K562 (cell line): Measurements from ENCODE around the gene ABHD16A. TPM values are rescaled to one million over a fixed set of nuclear protein-coding genes. Genes with fewer than 3 reads are reported as not detected.
A peak's percentile ranks its signal among the peaks of the same experiment; 100 is the strongest.

Experiments used
- ARID1B ChIP-seq: fragments of 450-650 bp; IDR thresholded peaks from 2 replicates; pipeline ENCODE4 v1.6.1; 2016; ENCODE audit warnings: antibody characterized with exemption, mild to moderate bottlenecking, inconsistent platforms
- ATF1 ChIP-seq, 2 experiments: fragments of 450-650 bp in 1 of 2; IDR thresholded peaks; 2 replicates each; pipeline ENCODE4 v1.6.1; 2016; ENCODE audit warnings: missing compliant biosample characterization in 1 of 2, missing genetic modification characterization in 1 of 2
- CEBPG ChIP-seq, 3 experiments: fragments of 200-800 bp in 1 of 3; sonication (Bioruptor generic) in 1 of 3; sonication (generic) in 1 of 3; formaldehyde crosslinking in 1 of 3; IDR thresholded peaks in 2 of 3; conservative IDR thresholded peaks in 1 of 3; 2 replicates each; pipeline versions ENCODE4 v1.6.1 to v1.8.0; 2016 to 2022; ENCODE audit warnings: missing compliant biosample characterization in 2 of 3, missing genetic modification characterization in 2 of 3, mild to moderate bottlenecking in 1 of 3, missing genetic modification reagents in 1 of 3
- CHCHD3 ChIP-seq: fragments of 250-450 bp; sonication (Bioruptor Pico); IDR thresholded peaks from 2 replicates; pipeline ENCODE4 v2.1.2; 2022; ENCODE audit warnings: mild to moderate bottlenecking
- CHD1 ChIP-seq: fragments of 200-600 bp; sonication (generic); IDR thresholded peaks from one replicate; pipeline ENCODE4 v1.6.1; 2012; ENCODE audit warnings: mild to moderate bottlenecking, moderate library complexity, low read length, inconsistent platforms
- ID3 ChIP-seq, 2 experiments: fragments of 250-450 bp in 1 of 2; fragments of 450-650 bp in 1 of 2; sonication (Bioruptor Pico) in 1 of 2; IDR thresholded peaks; 2 replicates each; pipeline versions ENCODE4 v1.6.1 to v1.8.0; 2016 to 2021; ENCODE audit warnings: mild to moderate bottlenecking in 2 of 2, moderate library complexity in 2 of 2, missing compliant biosample characterization in 1 of 2, missing genetic modification characterization in 1 of 2
- JUND ChIP-seq, 2 experiments: IDR thresholded peaks; 2 replicates in 1 of 2; 3 replicates in 1 of 2; pipeline ENCODE4 v1.6.1; 2011; ENCODE audit warnings: borderline replicate concordance in 2 of 2, low read depth in 2 of 2, low read length in 2 of 2, improper control_type of control experiment in 1 of 2, missing biosample characterization in 1 of 2, missing genetic modification characterization in 1 of 2, missing genetic modification reagents in 1 of 2
- MAZ ChIP-seq, 2 experiments: fragments of 450-650 bp in 1 of 2; sonication (generic) in 1 of 2; formaldehyde crosslinking; IDR thresholded peaks in 1 of 2; conservative IDR thresholded peaks in 1 of 2; 2 replicates each; pipeline versions ENCODE4 v1.4.0 to v1.5.0; 2020; ENCODE audit warnings: mild to moderate bottlenecking in 1 of 2, missing genetic modification reagents in 1 of 2
- MYBL2 ChIP-seq, 2 experiments: fragments of 450-650 bp in 1 of 2; sonication (generic) in 1 of 2; formaldehyde crosslinking in 1 of 2; IDR thresholded peaks; 2 replicates each; pipeline versions ENCODE4 v1.6.1 to v1.8.1; 2017 to 2022; ENCODE audit warnings: borderline replicate concordance in 1 of 2, inconsistent platforms in 1 of 2, low read depth in 1 of 2, mild to moderate bottlenecking in 1 of 2, missing genetic modification reagents in 1 of 2, moderate library complexity in 1 of 2
- POLR2B ChIP-seq: fragments of 450-650 bp; IDR thresholded peaks from 2 replicates; pipeline ENCODE4 v1.6.1; 2018; ENCODE audit warnings: low read depth; ENCODE audit not compliant: partially characterized antibody
- PURB ChIP-seq: sonication (generic); formaldehyde crosslinking; IDR thresholded peaks from 2 replicates; pipeline ENCODE4 v1.9.0; 2021; ENCODE audit warnings: low read depth, mild to moderate bottlenecking, missing genetic modification reagents
- RBM25 ChIP-seq: fragments of 200-400 bp; formaldehyde crosslinking; IDR thresholded peaks from 2 replicates; pipeline ENCODE4 v1.6.1; 2018; ENCODE audit warnings: low read length, low read depth, moderate library complexity; ENCODE audit not compliant: severe bottlenecking
- SETDB1 ChIP-seq: IDR thresholded peaks from one replicate; pipeline ENCODE4 v1.6.1; 2012; ENCODE audit warnings: low read length, control low read depth, inconsistent platforms
- SREBF1 ChIP-seq: fragments of 150-350 bp; IDR thresholded peaks from 2 replicates; pipeline ENCODE4 v1.6.1; 2014; ENCODE audit warnings: antibody characterized with exemption, low read depth, low read length, borderline replicate concordance
- TCF15 ChIP-seq: fragments of 250-450 bp; sonication (Bioruptor Pico); IDR thresholded peaks from 2 replicates; pipeline ENCODE4 v1.8.0; 2022; ENCODE audit warnings: moderate library complexity, mild to moderate bottlenecking, inconsistent platforms
- ZNF184 ChIP-seq: sonication (generic); formaldehyde crosslinking; IDR thresholded peaks from 2 replicates; pipeline ENCODE4 v1.5.0; 2020; ENCODE audit warnings: missing genetic modification reagents
- ZNF76 ChIP-seq: fragments of 250-450 bp; sonication (Bioruptor Pico); IDR thresholded peaks from 2 replicates; pipeline ENCODE4 v1.4.0; 2020; ENCODE audit warnings: mild to moderate bottlenecking, moderate library complexity, borderline replicate concordance
- polyA plus RNA-seq, 8 experiments: library from polyadenylated mRNA; depleted of rRNA in 4 of 8; stranded (reverse) in 5 of 8; unstranded in 3 of 8; fragments of >200 nt; fragmentation: Nextera tagmentation in 2 of 8; fragmentation: Illumina TruSeq in 1 of 8; extraction: Ambion mirVana in 2 of 8; extraction: Trizol in 1 of 8; gene quantifications; 2 replicates each; pipeline versions ENCODE4 v1.2.1 to v1.2.3, GENCODE V29; 2011 to 2014; ENCODE audit warnings: inconsistent platforms in 1 of 8, missing spikeins in 1 of 8
- total RNA-seq, 7 experiments: library from RNA; depleted of rRNA in 6 of 7; stranded (reverse); fragments of >200 nt in 6 of 7; fragmentation: Illumina TruSeq in 2 of 7; extraction: Trizol in 2 of 7; gene quantifications; 2 replicates each; pipeline versions ENCODE4 v1.2.1 to v1.2.3, GENCODE V29; 2011 to 2021; ENCODE audit warnings: low replicate concordance in 1 of 7
- TF ChIP-seq, protein P1 (sequence below): fragments of 450-650 bp; formaldehyde crosslinking; IDR thresholded peaks from 2 replicates; pipeline ENCODE4 v1.4.0; 2022; ENCODE audit warnings: missing genetic modification characterization
- TF ChIP-seq, protein P2 (sequence below): sonication (generic); formaldehyde crosslinking; IDR thresholded peaks from 2 replicates; pipeline ENCODE4 v1.8.1; 2023; ENCODE audit warnings: mild to moderate bottlenecking, missing genetic modification reagents, moderate library complexity
- TF ChIP-seq, protein P3 (sequence below): sonication (generic); formaldehyde crosslinking; IDR thresholded peaks from 2 replicates; pipeline ENCODE4 v1.8.0; 2022; ENCODE audit warnings: mild to moderate bottlenecking, missing genetic modification reagents

ABHD16A gene
- total and polyA plus RNA-seq, 9 of the 15 experiments (the other 6 are each of a cell fraction or from before 2014, with no cell fraction given) = 25.8 to 120 (median 81.6) TPM

GRCh38 chr6:31739639-31740396 lies 36.7 kb upstream of the ABHD16A start, which contains the start of gene MSH5 (continued):
- TF ChIP-seq RBM25 (peak; percentile 92), ZNF184 (CRISPR knock-in tag) (no peak), CHD1 (peak; percentile 96), SETDB1 (peak; percentile 14), MAZ (CRISPR knock-in tag; conservative IDR thresholded peaks at IDR 0.05 in 1 of 2, IDR thresholded peaks at IDR 0.05 in 1 of 2) (peak; percentile 64 to 72), SREBF1 (peak; percentile 78; the same call in 1 of the 2 replicates), CHCHD3 (CRISPR knock-in tag) (peak; percentile 22; the same call in 1 of the 2 replicates), MYBL2 (IDR thresholded peaks at IDR 0.05; ENCODE audit: low read depth) (no peak), MYBL2 (CRISPR knock-in tag; IDR thresholded peaks at IDR 0.05; ENCODE audit: borderline replicate concordance) (no peak), ARID1B (no peak), TCF15 (peak; percentile 88; the same call in 1 of the 2 replicates), PURB (CRISPR knock-in tag) (no peak), ZNF76 (CRISPR knock-in tag) (0 out of 2 replicates have a peak, but pooled peaks have one; percentile 83), ATF1 (CRISPR knock-in tag; IDR thresholded peaks at IDR 0.05) (no peak), ATF1 (tag; IDR thresholded peaks at IDR 0.05) (peak; percentile 94), ID3 (CRISPR knock-in tag; IDR thresholded peaks at IDR 0.05) (no peak), ID3 (tag; IDR thresholded peaks at IDR 0.05) (peak; percentile 95), CEBPG (CRISPR knock-in tag; IDR thresholded peaks at IDR 0.05) (peak; percentile 63; the same call in 1 of the 2 replicates), CEBPG (tag; conservative IDR thresholded peaks at IDR 0.05 in 1 of 2, IDR thresholded peaks at IDR 0.05 in 1 of 2) (no peak), JUND (IDR thresholded peaks at IDR 0.05; ENCODE audit: borderline replicate concordance, low read depth, low read length) (peak; percentile 72), JUND (tag; IDR thresholded peaks at IDR 0.05; ENCODE audit: borderline replicate concordance, low read depth, low read length) (peak; percentile 56; the same call in 1 of the 3 replicates), POLR2B (peak; percentile 94)
- TF ChIP-seq, protein P1, sequence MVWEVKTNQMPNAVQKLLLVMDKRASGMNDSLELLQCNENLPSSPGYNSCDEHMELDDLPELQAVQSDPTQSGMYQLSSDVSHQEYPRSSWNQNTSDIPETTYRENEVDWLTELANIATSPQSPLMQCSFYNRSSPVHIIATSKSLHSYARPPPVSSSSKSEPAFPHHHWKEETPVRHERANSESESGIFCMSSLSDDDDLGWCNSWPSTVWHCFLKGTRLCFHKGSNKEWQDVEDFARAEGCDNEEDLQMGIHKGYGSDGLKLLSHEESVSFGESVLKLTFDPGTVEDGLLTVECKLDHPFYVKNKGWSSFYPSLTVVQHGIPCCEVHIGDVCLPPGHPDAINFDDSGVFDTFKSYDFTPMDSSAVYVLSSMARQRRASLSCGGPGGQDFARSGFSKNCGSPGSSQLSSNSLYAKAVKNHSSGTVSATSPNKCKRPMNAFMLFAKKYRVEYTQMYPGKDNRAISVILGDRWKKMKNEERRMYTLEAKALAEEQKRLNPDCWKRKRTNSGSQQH (CRISPR knock-in tag) = peak; percentile 78
- TF ChIP-seq, protein P2, sequence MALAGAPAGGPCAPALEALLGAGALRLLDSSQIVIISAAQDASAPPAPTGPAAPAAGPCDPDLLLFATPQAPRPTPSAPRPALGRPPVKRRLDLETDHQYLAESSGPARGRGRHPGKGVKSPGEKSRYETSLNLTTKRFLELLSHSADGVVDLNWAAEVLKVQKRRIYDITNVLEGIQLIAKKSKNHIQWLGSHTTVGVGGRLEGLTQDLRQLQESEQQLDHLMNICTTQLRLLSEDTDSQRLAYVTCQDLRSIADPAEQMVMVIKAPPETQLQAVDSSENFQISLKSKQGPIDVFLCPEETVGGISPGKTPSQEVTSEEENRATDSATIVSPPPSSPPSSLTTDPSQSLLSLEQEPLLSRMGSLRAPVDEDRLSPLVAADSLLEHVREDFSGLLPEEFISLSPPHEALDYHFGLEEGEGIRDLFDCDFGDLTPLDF (CRISPR knock-in tag) = peak; percentile 99
- TF ChIP-seq, protein P3, sequence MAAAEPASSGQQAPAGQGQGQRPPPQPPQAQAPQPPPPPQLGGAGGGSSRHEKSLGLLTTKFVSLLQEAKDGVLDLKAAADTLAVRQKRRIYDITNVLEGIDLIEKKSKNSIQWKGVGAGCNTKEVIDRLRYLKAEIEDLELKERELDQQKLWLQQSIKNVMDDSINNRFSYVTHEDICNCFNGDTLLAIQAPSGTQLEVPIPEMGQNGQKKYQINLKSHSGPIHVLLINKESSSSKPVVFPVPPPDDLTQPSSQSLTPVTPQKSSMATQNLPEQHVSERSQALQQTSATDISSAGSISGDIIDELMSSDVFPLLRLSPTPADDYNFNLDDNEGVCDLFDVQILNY (CRISPR knock-in tag) = peak; percentile 98
